HG02852 (cell line): ENCODE measurements around the gene CPLANE1.
A peak's percentile ranks its signal among the peaks of the same experiment; 100 is the strongest.
"Not testable (repeated sequence)": the region's sequence is repeated elsewhere in the genome, so short reads cannot be mapped to it uniquely, and the experiment has no call there.

ENCODE experiments used
- ATAC-seq: cut with Tn5 transposase; IDR thresholded peaks from one replicate; pipeline ENCODE4 v1.9.1; 2021; ENCODE audit warnings: mild to moderate bottlenecking, moderate library complexity; ENCODE audit not compliant: unreplicated experiment

CPLANE1 gene

DNA sequence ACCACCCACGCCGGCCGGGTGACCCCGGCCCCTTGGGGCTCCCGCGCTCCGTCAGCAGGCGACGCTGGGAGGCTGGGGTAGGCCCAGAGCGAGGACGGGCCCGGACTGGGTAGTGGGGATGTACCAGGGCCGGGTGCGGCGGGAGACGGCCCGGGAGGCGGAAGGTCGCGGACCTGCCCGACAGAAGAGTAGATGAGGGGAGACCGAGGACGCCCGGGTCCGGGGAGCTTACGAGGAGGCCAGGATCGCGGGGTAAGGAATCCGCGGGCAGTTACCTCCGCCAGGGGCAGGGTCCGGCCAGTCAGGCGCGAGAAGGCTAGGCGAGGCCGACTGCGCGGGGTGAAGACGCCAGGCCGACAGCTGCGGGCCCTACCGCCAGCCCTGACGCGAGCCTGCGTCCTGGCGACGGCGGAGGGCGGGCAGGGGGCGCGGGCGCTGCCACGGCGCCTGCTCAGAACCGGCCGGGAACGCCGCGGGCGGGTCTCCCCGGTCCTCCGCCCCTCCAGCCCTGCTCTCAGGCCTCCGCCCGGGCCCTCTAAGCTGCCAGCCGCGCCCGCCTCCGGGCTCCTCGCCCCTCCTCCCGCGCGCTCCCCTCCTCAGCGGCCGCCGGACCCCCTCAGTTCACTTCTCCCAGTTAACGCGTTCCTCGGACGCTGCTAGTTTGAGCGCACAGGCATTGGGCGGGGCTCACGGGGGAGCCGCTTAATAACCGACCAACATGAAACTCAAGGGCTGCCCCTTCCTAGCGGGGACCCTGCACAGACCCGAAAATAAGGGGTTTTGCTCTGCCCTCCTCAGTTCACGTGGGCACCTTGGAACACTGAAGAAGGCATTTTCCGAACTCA, at the start of gene CPLANE1:
Gene CPLANE1, minus strand, starts transcription at position 407 of the 845 bp plus-strand sequence. CDS start 1,678 bp downstream, outside the sequence.
- ATAC-seq, result peak; percentile 90

DNA sequence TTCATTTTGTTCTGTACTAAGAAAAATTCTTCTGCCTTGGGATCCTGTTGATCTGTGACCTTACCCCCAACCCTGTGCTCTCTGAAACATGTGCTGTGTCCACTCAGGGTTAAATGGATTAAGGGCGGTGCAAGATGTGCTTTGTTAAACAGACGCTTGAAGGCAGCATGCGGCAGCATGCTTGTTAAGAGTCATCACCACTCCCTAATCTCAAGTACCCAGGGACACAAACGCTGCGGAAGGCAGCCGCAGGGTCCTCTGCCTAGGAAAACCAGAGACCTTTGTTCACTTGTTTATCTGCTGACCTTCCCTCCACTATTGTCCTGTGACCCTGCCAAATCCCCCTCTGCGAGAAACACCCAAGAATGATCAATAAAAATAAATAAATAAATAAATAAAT, 47.1 kb upstream of the CPLANE1 start:
- ATAC-seq, result not testable (repeated sequence)

DNA sequence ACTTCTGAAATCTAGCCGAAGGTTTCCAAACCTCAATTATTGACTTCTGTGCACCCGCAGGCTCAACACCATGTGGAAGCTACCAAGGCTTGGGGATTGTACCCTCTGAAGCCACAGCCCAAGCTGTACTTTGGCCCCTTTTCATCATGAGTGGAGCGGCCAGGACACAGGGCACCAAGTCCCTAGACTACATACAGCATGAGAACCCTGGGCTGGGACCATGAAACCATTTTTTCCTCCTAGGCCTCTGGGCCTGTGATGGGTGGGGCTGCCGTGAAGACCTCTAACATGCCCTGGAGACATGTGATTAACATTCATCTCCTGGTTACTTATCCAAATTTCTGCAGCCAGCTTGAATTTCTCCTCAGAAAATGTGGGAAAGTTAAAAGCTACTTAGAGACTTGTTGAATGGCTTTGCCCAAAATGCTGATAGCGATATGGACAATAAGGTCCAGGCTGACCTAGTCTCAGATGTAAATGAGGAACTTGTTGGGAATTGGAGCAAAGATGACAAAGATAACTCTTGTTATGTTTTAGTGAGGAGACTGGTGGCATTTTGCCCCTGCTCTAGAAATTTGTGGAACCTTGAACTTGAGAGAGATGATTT, 34.1 kb upstream of the CPLANE1 start:
- no peak for ATAC-seq

DNA sequence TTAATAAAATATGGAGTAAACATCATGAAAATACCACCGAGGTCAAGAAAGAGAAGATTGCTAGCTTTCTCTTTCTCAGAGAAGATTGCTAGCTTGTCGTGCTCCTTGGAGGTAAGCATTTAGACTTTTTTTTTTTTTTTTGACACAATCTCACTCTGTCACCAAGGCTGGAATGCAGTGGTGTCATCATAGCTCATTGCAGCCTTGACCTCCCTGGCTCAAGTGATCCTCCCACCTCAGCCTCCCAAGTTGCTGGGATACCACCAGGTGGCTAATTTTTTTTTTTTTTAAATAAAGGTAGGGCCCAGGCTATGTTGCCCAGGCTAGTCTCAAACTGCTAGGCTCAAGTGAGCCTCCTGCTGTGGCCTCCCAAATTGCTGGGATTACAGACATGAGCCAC, 26.3 kb upstream of the CPLANE1 start:
- ATAC-seq, result no peak

DNA sequence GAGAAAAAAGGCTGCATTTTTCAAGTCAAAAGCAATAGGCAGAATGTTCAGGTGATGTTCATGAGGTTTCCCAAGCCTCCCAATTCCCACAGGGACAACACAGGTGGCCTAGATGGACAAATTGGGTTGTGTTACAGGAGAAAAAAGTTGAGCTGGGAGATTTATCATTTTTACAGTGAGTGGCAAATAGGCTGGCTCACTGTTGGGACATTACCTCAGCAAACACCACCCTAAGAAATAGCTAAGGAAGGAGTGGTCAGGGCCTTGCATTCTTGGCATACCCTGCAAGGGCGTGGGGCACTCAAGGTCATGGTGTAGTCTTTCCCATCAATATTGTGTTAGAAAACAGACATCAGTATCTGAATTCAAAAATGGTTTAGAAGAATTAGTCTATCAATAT, 23.3 kb upstream of the CPLANE1 start:
- no peak for ATAC-seq

DNA sequence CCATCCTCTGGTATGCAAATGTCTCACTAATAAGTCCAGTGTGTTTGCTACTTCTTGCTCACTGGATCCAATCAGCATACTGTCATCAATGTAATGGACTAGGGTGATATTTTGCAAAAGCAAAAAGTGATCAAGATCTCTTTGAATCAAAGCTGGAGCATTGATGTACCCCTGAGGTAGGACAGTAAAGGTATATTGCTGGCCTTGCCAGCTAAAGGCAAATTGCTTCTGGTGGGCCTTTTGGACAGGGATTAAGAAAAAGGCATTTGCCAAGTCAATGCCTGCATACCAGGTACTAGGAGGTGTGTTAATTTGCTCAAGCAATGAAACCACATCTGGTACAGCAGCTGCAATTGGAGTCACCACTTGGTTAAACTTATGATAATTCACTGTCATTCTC, 18.9 kb upstream of the CPLANE1 start:
- ATAC-seq, result not testable (repeated sequence)

DNA sequence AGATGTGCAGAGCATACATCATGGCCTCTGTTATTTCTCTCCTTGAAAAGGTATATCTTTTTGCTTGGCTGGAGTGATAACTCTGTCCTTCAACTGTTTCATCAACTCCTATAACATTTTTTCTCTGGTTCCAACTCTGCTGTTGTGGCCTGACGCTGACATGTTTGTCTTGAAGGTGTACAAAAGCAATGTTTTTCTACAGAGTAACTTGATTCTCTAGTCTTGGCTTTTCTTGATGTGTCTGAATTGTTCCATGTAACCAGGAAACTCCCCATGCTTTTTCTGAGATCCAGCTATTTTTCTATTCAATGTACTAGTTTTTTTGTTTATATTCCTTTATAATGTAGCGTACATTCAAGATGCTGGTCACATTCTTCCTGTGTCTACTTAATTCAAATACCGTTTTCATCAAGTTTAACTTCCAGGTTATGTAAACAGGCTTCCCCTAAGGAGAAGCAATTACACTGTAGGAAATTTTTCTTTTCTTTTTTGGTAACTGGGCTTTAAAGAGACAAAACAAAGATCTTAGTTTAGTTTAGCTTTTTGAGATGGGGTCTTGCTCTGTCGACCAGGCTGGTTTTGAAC, 6.7 kb upstream of the CPLANE1 start:
- no peak for ATAC-seq

DNA sequence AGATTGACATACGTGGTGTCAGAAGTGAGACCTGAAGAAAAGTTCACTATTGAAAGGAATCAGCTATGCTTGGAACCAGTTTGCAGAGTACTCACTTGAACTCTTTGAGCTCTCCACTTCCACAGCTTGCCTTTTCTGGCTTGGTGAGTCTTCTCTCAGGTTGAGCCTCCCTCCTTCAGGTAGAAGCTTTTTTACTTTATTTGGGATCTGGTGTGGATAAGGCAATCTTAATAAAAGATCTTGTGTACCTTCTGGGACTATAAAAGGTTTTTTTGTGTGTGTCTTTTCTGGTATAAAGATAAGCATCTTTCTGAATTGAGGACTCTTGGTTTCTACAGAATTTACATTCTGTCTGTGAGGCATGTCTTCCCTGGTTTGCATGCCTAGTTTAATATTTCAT, 5.4 kb upstream of the CPLANE1 start:
- no peak for ATAC-seq

DNA sequence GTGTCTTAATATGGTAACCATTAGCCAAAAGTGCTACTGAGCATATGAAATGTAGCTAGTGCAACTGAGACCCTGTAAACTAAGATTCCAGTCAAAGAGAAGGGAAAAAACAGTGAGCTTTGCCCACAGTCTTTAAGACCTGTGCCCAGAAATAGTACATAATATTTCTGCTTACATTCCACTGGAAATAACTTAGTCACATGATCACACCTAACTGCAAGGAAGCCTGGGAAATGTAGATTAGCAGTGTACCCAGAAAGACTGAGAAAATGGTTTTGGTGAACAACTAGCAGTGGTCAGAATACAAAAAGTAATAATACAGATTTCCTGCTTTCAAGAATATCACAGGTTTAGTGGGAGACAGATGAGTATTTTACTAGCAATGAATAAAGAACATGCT, 2.5 kb upstream of the CPLANE1 start:
- ATAC-seq, result no peak

DNA sequence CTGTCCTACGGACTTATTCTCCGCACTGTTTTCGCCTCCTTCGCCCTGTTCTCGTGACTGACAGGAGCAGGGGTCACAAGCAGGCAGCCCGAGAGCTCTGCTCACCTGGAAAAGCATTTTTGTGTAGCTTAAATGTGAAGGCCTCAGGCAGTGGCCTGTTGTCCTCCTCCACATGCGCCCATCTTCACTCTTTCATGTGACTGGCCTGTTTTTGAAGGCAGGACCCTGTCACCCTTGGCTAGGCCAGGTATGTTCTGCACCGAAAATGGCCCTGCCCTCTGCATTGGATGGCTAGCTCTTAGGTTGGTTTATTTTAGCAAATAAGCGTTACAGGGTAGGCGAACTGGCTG, 614 bp upstream of the CPLANE1 start:
- ATAC-seq, result no peak

DNA sequence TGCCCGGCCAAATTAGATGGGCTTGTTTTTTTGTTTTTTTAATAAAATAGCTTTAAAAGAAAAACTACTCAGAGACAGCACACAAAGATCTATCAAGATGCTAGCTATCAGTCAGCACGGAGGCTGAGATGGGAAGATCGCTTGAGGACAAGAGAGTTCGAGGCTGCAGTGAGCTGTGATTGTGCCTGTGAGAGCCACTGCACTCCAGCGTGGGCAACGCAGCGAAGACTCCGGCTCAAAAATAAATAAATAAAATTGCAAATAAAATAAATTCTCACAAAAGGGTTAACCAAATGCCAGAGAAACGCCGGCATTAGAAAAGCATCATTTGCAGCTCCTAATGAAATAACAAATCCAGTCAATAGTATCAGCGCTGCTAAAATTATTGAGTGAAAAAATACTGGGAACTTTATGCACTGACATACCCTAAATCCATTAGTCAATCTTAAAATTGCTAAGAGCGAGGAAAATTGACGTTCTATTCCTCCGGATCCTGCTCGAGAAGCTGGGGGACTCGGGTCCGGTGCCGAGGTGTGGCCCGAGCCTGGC, 681 bp downstream of the CPLANE1 start:
- ATAC-seq, result no peak

DNA sequence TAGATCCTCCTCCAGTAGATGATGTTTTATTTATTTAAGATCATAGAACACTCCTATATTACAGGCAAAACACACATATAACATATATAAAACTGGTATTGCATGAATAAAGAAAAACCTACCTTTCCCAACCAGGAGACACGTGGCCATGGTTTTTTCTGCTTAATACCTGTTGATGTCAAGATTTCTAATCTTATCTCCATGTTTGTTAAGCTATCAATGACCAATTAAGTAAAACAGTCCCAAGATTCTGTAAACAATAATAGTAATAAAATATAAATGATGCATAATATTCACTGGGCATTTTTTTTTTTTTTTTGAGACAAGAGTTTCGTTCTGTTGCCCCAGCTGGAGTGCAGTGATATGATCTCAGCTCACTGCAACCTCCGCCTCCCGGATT, 1.7 kb downstream of the CPLANE1 start:
- ATAC-seq, result no peak

DNA sequence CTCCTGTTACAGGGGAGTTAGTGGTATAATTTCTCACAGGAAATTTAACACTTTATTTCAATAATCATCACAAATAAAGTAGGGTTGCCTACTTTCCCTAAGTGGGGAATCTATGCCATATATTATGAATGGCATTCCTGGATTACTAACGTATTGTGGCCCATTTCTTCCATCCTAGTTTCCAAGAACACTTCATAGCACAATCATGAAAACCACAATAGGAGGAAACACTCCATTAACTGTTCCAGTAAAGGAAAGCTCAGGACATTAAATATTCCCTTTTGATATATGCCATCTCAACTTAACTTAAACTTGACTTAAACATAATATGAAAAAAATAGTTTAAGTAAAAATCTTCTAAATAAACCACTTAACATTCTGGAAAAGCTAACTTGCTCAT, 2.1 kb downstream of the CPLANE1 start:
- no peak for ATAC-seq

DNA sequence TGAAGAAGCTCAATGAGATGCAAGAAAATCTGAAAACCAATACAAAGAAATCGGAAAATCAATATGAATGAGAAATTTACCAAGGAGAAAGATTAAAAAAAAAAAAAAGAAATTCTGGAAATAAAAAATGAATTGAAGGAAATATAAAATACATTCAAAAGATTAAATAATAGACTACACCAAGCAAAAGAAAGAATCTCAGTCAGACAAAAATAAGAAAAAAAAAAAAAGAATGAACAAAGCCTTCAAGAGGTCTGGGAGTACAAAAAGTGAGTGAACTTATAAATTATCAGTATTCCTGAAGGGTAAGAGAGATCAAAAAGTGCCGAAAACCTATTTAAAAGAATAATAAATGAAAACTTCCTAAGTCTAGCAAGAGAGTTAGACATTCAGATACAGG, 14.9 kb downstream of the CPLANE1 start:
- ATAC-seq, result no peak

DNA sequence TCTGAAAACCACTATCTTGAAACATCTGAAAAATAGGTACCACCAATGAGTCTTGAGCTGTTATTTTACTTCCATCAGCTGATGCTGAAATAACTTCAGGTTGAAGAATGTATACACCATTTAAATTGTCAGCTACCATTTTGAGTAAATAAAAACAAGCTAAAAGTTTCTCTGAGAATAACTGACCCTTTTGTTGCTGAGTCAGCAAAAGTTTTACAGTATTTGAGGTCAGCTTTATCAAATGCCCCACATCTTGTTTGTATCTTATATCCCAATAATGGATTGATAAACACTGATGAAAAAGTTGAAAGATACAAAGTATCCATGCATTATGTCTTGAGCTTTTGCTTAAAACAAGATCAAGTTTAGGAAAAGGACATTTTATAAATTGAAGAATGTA, 22.8 kb downstream of the CPLANE1 start:
- no peak for ATAC-seq

DNA sequence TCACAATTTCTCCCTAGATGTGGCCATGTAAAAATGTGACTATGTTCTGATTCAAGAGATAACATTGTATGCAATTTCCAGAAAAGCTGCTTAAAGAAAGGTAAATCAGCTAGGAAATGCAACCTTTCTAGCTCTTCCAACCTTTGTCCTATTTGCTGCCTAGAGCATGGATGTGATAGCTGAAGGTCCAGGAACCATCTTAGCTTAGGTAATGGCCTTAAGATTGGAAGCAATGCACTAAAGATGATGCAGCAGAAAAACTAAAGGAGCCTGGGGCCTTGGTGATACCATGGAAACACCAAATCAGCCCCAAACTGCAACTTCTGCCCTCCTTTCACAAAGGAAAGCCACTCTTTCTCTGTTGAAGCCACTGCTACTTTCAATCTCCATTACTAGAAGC, 27.0 kb downstream of the CPLANE1 start:
- ATAC-seq, result no peak

DNA sequence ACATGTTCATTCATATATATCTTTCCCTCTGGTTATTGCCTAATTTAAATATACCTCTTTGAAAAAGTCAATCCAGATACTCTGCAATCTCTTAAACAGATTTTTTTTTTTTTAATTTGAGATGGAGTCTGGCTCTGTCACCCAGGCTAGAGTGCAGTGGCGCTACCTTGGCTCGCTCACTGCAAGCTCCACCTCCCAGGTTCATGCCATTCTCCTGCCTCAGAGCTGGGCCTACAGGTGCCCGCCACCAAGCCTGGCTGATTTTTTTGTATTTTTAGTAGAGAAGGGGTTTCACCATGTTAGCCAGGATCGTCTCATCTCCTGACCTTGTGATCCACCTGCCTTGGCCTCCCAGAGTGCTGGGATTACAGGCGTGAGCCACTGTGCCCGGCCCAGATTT, 28.8 kb downstream of the CPLANE1 start:
- not testable (repeated sequence) for ATAC-seq

DNA sequence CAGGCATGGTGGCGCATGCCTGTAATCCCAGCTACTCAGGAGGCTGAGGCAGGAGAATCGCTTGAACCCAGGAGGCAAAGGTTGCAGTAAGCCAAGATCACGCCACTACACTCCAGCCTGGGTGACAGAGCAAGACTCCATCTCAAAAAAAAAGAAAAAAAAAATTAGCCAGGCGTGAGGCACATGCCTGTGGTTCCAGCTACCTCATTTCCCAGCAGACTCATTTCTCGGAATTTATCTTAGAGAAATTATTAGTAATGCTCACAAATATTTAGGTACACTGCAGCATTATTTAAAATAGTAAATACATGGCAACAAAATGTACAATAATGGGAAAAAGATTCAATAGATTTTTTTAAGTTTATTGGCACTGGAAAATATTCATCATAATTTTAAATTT, 29.8 kb downstream of the CPLANE1 start:
- ATAC-seq, result not testable (repeated sequence)

DNA sequence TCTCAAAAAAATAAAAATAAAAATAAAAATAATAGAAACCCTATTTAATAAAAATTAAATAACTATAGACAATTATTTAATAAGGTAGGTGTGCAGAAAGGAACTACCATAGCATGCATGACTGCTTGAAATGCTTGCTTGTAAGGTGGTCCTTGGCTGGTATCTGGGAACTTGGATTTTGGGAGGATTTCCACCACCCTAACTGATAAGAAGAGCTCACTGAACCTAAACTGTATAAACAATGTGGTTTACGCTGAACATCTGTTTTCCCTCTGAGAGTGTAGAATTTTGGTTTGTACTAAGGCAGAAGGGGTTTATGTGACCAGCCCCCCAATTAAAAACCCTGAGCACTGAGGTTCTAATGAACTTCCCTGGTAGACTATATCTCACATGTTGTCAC, 31.2 kb downstream of the CPLANE1 start:
- no peak for ATAC-seq

DNA sequence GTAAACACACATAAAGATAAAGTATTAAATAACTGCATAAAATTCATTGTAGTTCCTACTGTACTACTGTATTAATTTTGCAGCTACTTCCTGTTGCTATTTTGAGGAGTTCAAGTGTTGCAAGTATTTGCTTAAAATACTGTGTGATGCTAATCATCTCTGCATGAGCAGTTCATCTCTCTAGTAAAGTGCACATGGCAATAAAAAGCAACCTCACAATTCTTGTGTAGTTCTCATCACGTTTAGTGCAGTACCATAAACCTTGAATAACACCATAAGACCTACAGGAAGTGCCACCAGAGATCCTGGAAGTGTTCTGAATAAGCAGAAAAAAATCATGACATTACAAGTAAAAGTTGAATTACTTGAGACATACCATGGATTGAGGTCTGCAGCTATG, 34.6 kb downstream of the CPLANE1 start:
- ATAC-seq, result peak; percentile 43

DNA sequence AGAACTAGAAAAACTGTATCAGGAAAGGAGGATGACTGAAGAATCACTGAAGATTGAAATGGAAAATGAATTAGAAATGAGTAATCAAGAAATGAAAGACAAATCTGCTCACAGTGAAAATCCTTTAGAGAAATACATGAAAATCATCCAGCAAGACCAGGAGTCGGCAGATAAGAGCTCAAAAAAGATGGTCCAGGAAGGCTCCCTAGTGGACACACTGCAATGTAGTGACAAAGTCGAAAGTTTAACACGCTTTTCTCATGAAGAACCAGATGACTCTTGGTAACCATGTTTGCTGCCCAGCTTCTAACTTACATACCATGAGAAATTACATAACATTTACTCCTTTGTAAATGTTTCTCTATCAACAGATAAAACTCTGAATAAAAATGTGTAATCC, 37.1 kb downstream of the CPLANE1 start:
- ATAC-seq, result no peak

DNA sequence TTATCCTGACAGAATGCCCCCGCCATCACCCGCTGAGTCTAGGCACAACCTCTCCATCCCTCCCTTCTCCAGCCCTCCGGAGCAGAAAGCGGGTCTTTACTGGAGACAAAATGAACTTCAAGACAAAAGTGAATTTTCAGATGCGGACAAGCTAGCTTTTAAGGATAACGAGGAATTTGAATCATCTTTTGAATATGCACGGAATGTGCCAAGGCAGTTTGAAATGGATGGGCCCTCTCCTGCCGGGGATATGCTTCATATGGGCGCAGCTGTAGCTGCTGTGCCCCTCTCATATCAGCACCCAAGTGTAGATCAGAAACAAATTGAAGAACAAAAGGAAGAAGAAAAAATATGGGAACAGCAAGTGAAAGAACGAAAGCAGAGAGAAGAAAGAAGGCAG, 37.5 kb downstream of the CPLANE1 start:
- no peak for ATAC-seq
